B cell (primary cell): ENCODE results near the gene EFCAB9. TPM values are rescaled to one million over a fixed set of nuclear protein-coding genes. Genes with fewer than 3 reads are reported as not detected.

Experiments used
- ATAC-seq: fragments of 200-7000 bp; cut with Tn5 transposase; one replicate; pipeline ENCODE4 v1.10.0; 2021; ENCODE audit warnings: low read depth, mild to moderate bottlenecking, moderate number of reproducible peaks, moderate library complexity
- CTCF ChIA-PET: fragments of 350-600 bp; sonication (Branson Sonifier 250); formaldehyde crosslinking; loops from one replicate; lab custom pipeline; 2021; ENCODE audit warnings: antibody characterized with exemption, inconsistent platforms; lab: Charles Lee
- POLR2A ChIA-PET: fragments of 350-600 bp; sonication (Branson Sonifier 250); formaldehyde crosslinking; loops from one replicate; lab custom pipeline; 2021; ENCODE audit warnings: antibody characterized with exemption; lab: Charles Lee
- DNase-seq: peaks from one replicate; pipeline ENCODE4 v3.0.0; 2013
- H2AFZ ChIP-seq: 2 replicates; pipeline ENCODE4 v1.6.1; 2012; ENCODE audit warnings: mild to moderate bottlenecking, low read depth, low read length; ENCODE audit not compliant: insufficient read depth, poor library complexity, severe bottlenecking
- H3K27ac ChIP-seq, 2 donors: 1 replicate in 1 of 2; 2 replicates in 1 of 2; pipeline ENCODE4 v1.5.1; 2012 to 2013; ENCODE audit warnings: low read length in 2 of 2, mild to moderate bottlenecking in 2 of 2, moderate library complexity in 1 of 2
- H3K27me3 ChIP-seq, 4 experiments: fragments of 200-600 bp in 1 of 4; sonication (generic) in 1 of 4; replicated peaks in 1 of 4; 1 replicate in 2 of 4; 2 replicates in 2 of 4; pipeline versions ENCODE4 v1.6.1 to v1.7.0; 2013 to 2016; ENCODE audit warnings: low read length in 3 of 4, mild to moderate bottlenecking in 2 of 4, mixed read lengths in 1 of 4, moderate library complexity in 1 of 4; ENCODE audit not compliant: insufficient read depth in 4 of 4, control insufficient read depth in 3 of 4; ENCODE audit errors: control extremely low read depth in 1 of 4
- H3K36me3 ChIP-seq, 2 experiments: replicated peaks in 1 of 2; 1 replicate in 1 of 2; 2 replicates in 1 of 2; pipeline versions ENCODE4 v1.6.1 to v1.7.1; 2013; ENCODE audit warnings: low read length in 1 of 2; ENCODE audit not compliant: insufficient read depth in 2 of 2, control insufficient read depth in 1 of 2; ENCODE audit errors: control extremely low read depth in 1 of 2, extremely low read depth in 1 of 2
- H3K4me1 ChIP-seq, 2 donors: fragments of 200-600 bp in 1 of 2; sonication (generic) in 1 of 2; 1 replicate in 1 of 2; 2 replicates in 1 of 2; pipeline versions ENCODE4 v1.5.1 to v1.6.1; 2013 to 2017; ENCODE audit warnings: low read length in 2 of 2; ENCODE audit not compliant: control insufficient read depth in 2 of 2, insufficient read depth in 2 of 2
- H3K4me2 ChIP-seq: replicated peaks from 2 replicates; pipeline ENCODE3; 2012; ENCODE audit warnings: mild to moderate bottlenecking, low read depth, low read length; ENCODE audit not compliant: poor library complexity, severe bottlenecking
- H3K4me3 ChIP-seq, 5 experiments: fragments of 200-600 bp in 1 of 5; sonication (generic) in 1 of 5; 1 replicate in 3 of 5; 2 replicates in 2 of 5; pipeline versions ENCODE4 v1.5.1 to v1.7.0; 2011 to 2016; ENCODE audit warnings: low read length in 4 of 5, mild to moderate bottlenecking in 4 of 5, low read depth in 2 of 5, control low read depth in 1 of 5, moderate library complexity in 1 of 5; ENCODE audit not compliant: insufficient read depth in 1 of 5; ENCODE audit errors: control extremely low read depth in 1 of 5, extremely low read depth in 1 of 5
- H3K79me2 ChIP-seq: fragments of 200-600 bp; sonication (generic); one replicate; pipeline ENCODE4 v1.6.0; 2016; ENCODE audit warnings: low read length; ENCODE audit not compliant: control insufficient read depth, insufficient read depth
- H3K9ac ChIP-seq: fragments of 200-600 bp; sonication (generic); 2 replicates; pipeline ENCODE4 v1.6.1; 2017; ENCODE audit warnings: mild to moderate bottlenecking, low read length, moderate library complexity
- H3K9me3 ChIP-seq, 3 donors: one replicate each; pipeline versions ENCODE4 v1.6.1 to v1.7.1; 2013; ENCODE audit warnings: low read length in 2 of 3; ENCODE audit not compliant: control insufficient read depth in 2 of 3, insufficient read depth in 1 of 3; ENCODE audit errors: control extremely low read depth in 1 of 3
- H4K20me1 ChIP-seq: 2 replicates; pipeline ENCODE4 v1.6.0; 2012; ENCODE audit warnings: mild to moderate bottlenecking, low read length; ENCODE audit not compliant: insufficient read depth, control insufficient read depth, poor library complexity, severe bottlenecking
- H3K27ac Mint-ChIP-seq: one replicate; pipeline ENCODE4 v1.8.0; 2021; ENCODE audit warnings: mixed read lengths
- H3K27me3 Mint-ChIP-seq: one replicate; pipeline ENCODE4 v1.8.0; 2021; ENCODE audit warnings: mixed read lengths
- H3K4me1 Mint-ChIP-seq: one replicate; pipeline ENCODE4 v1.8.0; 2021; ENCODE audit warnings: mixed read lengths
- H3K4me3 Mint-ChIP-seq: one replicate; pipeline ENCODE4 v1.8.0; 2021; ENCODE audit warnings: mixed read lengths
- H3K9me3 Mint-ChIP-seq: one replicate; pipeline ENCODE4 v1.8.0; 2022; ENCODE audit warnings: mixed read lengths; ENCODE audit not compliant: insufficient read depth
- CTCF ChIP-seq: fragments of 200-600 bp; IDR thresholded peaks from one replicate; pipeline ENCODE4 v1.8.0; 2022; ENCODE audit warnings: antibody characterized with exemption, mild to moderate bottlenecking
- EZH2 ChIP-seq: IDR thresholded peaks from 2 replicates; pipeline ENCODE4 v1.6.1; 2012; ENCODE audit warnings: borderline replicate concordance, low read depth, mild to moderate bottlenecking, moderate library complexity, low read length; ENCODE audit not compliant: insufficient read depth, poor library complexity, severe bottlenecking
- WGBS: methylation state at CpG from one replicate; pipeline ENCODE4 v1.1.5; 2013; ENCODE audit warnings: missing lambda C conversion rate; ENCODE audit not compliant: insufficient coverage; 5-methylcytosine and 5-hydroxymethylcytosine counted together
- intact Hi-C: fragments of 100-400 bp; cut with micrococcal nuclease; formaldehyde crosslinking; loops from one replicate; pipeline ENCODE4 v1.10.0; 2022
- polyA plus RNA-seq: library from polyadenylated mRNA; depleted of rRNA; stranded (reverse); fragments of >200 nt; gene quantifications from 2 replicates; pipeline ENCODE4 v1.2.3, GENCODE V29; 2012
- total RNA-seq, 2 donors: library from RNA; stranded (reverse); fragments of 120-200 nt in 1 of 2; gene quantifications; 1 replicate in 1 of 2; 2 replicates in 1 of 2; pipeline versions ENCODE4 v1.2.3 to v1.2.4, GENCODE V29; 2013 to 2022

Gene EFCAB9
- total and polyA plus RNA-seq, 2 donors (not counting 1 experiment from before 2014, with no cell fraction given), result not detected

- H3K27me3 ChIP-seq, result no peaks in the 10 kb centered on the region
- H3K36me3 ChIP-seq, result peaks cover 0 to 15% of the 10 kb centered on the region in 2 experiments
- H3K79me2 ChIP-seq, result peaks cover 4% of the 10 kb centered on the region
- no peak overlapping the region for H3K4me3 Mint-ChIP-seq
- WGBS, result 35% methylated on average over 2 of the region's 4 CpGs
- no peak overlapping the region for H2AFZ ChIP-seq
- peak overlapping the region in 1 of 2 donors; percentile 3 for H3K27ac ChIP-seq
- peaks cover 6% of the 10 kb centered on the region for H4K20me1 ChIP-seq
- ChIA-PET POLR2A (no interaction called here), CTCF (no interaction called here)
- peaks cover 0 to 7% of the 10 kb centered on the region in 2 donors for H3K4me1 ChIP-seq
- no peak overlapping the region for H3K27ac Mint-ChIP-seq
- peak overlapping the region; percentile 8 for H3K4me2 ChIP-seq
- ATAC-seq (no peak), DNase-seq (peak; percentile 5)
- H3K9ac ChIP-seq, result peak overlapping the region; percentile 12
- peaks cover 17% of the 10 kb centered on the region for H3K4me1 Mint-ChIP-seq
- no peaks in the 10 kb centered on the region for H3K27me3 Mint-ChIP-seq
- no peak overlapping the region for H3K4me3 ChIP-seq
- no peaks in the 10 kb centered on the region for H3K9me3 Mint-ChIP-seq
- TF ChIP-seq EZH2 (no peak), CTCF (no peak)
- no peaks in the 10 kb centered on the region for H3K9me3 ChIP-seq
- intact Hi-C loops, result no loop called here
Observed at GRCh38 chr5:172235132-172235780, 41.3 kb downstream of the EFCAB9 start.
